IPS DF 6.9 (cell line): Measurements from ENCODE around the gene CAPRIN2.

ENCODE experiments used
- DNase-seq: peaks from one replicate; pipeline ENCODE4 v3.0.0-alpha.2; 2013; ENCODE audit warnings: low read depth, low spot score
- H3K27ac ChIP-seq: one replicate; pipeline ENCODE4 v1.5.1; 2013; ENCODE audit warnings: low read length, control low read depth
- H3K27me3 ChIP-seq: 2 replicates; pipeline ENCODE4 v1.6.1; 2013; ENCODE audit warnings: mild to moderate bottlenecking, low read length; ENCODE audit not compliant: control insufficient read depth, insufficient read depth
- H3K36me3 ChIP-seq: 2 replicates; pipeline ENCODE4 v1.6.1; 2013; ENCODE audit warnings: low read length; ENCODE audit not compliant: control insufficient read depth, insufficient read depth
- H3K4me1 ChIP-seq: 2 replicates; pipeline ENCODE4 v1.6.1; 2013; ENCODE audit warnings: low read length; ENCODE audit not compliant: control insufficient read depth, insufficient read depth
- H3K4me3 ChIP-seq: 2 replicates; pipeline ENCODE4 v1.5.1; 2013; ENCODE audit warnings: mild to moderate bottlenecking, low read length
- H3K9me3 ChIP-seq: 2 replicates; pipeline ENCODE4 v1.6.1; 2013; ENCODE audit warnings: low read length, inconsistent platforms; ENCODE audit not compliant: control insufficient read depth, insufficient read depth
- WGBS: extraction: QIAGEN DNeasy Blood & Tissue Kit; methylation state at CpG from one replicate; pipeline ENCODE4 v1.1.7; 2013; ENCODE audit warnings: mixed read lengths, missing lambda C conversion rate; ENCODE audit not compliant: insufficient read length, insufficient coverage; 5-methylcytosine and 5-hydroxymethylcytosine counted together

Gene CAPRIN2

DNA sequence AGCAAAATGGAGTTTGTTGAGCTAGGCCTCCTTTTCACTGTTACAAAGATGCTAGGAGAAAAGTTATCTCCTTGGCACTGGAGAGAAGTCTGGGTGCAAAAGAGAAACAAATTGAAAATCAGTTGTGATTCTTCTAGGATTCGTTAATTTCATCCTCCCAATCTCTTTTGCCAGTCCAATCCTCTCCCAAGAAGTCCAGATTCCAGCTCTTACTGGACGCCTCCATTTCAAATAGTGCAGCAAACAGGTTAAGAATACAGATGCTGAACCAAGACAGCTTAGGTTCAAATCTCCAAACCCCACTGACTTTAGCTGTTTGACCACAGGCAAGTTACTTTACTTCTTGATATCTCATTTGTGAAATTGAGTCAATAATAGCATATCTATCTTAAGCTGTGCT lies 34.0 kb upstream of the CAPRIN2 start:
- Histone ChIP-seq H3K27ac (no peak overlapping the region), H3K4me3 (no peak overlapping the region), H3K36me3 (no peaks in the 10 kb centered on the region), H3K4me1 (peaks cover 2% of the 10 kb centered on the region; the same call in 1 of the 2 replicates), H3K27me3 (no peaks in the 10 kb centered on the region), H3K9me3 (no peaks in the 10 kb centered on the region; the same call in 1 of the 2 replicates)
- no peak for DNase-seq
- WGBS: no CpG with 5 or more reads among the region's 2 CpGs

DNA sequence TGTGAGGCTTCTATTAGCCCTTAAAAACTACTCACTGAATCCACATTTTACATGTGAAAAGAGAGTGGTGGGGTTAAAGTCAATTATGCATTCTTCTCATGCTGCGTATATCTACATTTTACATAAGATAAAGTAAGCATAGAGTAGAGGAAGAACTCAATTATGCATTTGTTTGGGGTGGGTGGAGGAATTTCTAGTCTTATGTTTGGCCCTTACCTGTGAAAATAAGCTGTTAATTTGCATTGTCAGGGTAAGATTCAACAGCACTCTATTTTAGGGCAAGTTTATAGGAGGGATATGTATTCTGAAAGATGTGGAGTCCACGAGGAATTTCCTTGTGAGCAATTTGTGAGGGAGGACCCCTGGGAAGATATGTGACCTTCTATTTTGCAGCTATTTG lies 30.9 kb upstream of the CAPRIN2 start:
- no peak overlapping the region for H3K4me3 ChIP-seq
- no CpG with 5 or more reads among the region's 2 CpGs for WGBS

DNA sequence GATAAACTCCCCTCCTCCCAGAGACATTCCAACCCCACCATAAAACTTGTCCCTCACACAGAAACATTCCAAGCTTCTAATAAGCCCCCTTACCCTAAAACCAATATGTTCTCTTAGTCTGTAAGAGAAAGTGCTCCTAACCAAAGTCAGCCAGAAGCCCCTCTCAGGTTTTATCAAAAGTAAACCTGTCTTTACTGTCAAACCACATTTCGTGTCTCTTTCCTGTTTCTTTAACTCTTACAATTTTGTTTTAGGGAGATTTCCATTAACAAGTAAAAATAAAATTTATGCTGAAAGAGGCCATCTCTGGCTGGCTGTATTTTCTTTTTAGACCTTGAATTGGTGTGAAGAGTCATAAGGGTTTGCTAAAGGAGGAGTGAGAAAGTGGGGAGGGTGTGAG lies 29.8 kb upstream of the CAPRIN2 start:
- Histone ChIP-seq H3K4me1 (no peaks in the 10 kb centered on the region), H3K4me3 (no peak overlapping the region)

More for the DNA sequence above, 30.9 kb upstream of the CAPRIN2 start:
- H3K4me1 ChIP-seq: no peaks in the 10 kb centered on the region
- no peaks in the 10 kb centered on the region for H3K27me3 ChIP-seq
- H3K27ac ChIP-seq: no peak overlapping the region
- no peaks in the 10 kb centered on the region; the same call in 1 of the 2 replicates for H3K9me3 ChIP-seq
- no peaks in the 10 kb centered on the region for H3K36me3 ChIP-seq
- no peak for DNase-seq

DNA sequence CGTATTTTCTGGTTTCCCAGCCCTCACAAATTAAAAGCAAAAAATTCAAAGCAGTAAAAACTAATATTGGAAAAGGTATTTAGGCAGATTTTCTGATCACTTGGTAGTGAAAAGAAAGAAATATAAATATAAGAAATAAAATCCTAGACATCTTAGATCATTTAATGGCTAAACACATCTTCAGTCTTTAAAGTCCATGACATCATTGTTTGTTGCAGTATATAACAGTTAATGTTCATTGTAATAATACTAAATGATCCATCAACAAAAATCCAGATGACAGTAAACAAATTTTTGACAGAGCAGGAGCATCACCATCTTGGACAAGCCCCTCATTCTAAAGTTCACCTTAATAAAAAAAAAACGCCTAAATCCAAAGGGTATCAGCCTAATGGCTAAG lies 29.2 kb upstream of the CAPRIN2 start:
- DNase-seq: no peak
- no peaks in the 10 kb centered on the region for H3K27me3 ChIP-seq
- no peaks in the 10 kb centered on the region for H3K4me1 ChIP-seq
- H3K9me3 ChIP-seq: no peaks in the 10 kb centered on the region; the same call in 1 of the 2 replicates
- WGBS: 100% methylated on average over 1 of the region's 2 CpGs
- peaks cover 4% of the 10 kb centered on the region; the same call in 1 of the 2 replicates for H3K36me3 ChIP-seq
- H3K4me3 ChIP-seq: no peak overlapping the region
- no peak overlapping the region for H3K27ac ChIP-seq

More for the DNA sequence above, 29.8 kb upstream of the CAPRIN2 start:
- H3K27ac ChIP-seq: no peak overlapping the region
- H3K9me3 ChIP-seq: no peaks in the 10 kb centered on the region; the same call in 1 of the 2 replicates
- H3K36me3 ChIP-seq: peaks cover 3% of the 10 kb centered on the region; the same call in 1 of the 2 replicates
- DNase-seq: no peak
- no peaks in the 10 kb centered on the region for H3K27me3 ChIP-seq
- WGBS: no CpG with 5 or more reads among the region's 1 CpG

DNA sequence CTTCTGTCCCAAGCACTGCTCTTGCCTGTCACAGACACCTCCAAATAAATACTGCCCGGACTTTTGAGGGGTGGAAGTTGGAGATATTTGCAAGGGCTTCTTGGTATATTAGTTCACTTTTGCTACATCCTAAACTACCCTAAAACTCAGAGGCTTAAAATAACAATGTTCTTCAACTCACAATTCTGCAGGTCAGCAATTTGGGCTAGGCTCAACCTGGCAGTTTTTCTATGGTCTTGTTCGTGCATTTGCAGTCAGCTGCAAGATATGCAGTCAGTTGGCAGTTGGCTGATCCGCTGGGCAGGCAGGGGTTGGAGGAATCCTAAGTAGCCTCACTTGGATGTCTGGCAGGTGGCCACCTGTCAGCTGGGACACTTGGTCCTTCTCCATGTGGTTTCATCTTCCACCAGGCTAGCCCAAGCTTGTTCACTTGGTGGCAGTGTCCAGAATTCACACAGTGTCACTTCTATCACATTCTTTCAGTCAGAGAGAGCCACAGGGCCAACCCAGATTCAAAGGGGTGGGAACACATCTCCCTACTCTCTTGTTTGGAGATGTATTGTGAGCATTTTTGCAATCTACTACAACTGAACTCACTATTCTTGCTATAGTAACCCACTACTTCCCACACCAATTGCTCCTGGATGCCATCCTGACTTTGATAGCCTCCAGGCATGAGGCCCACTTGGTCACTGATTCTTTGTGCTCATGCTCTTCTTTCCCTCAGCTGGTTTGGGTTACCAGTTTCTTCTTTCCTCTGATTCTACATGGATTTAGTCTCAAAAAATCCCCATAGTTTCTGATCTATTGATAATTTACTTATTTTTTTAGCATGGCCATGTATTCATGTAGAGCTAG lies 27.8 kb upstream of the CAPRIN2 start:
- H3K4me3 ChIP-seq: no peak overlapping the region
- WGBS: no CpG with 5 or more reads among the region's 3 CpGs
- H3K27me3 ChIP-seq: no peaks in the 10 kb centered on the region
- H3K36me3 ChIP-seq: peaks cover 4% of the 10 kb centered on the region; the same call in 1 of the 2 replicates
- no peaks in the 10 kb centered on the region; the same call in 1 of the 2 replicates for H3K9me3 ChIP-seq
- no peak for DNase-seq
- no peak overlapping the region for H3K27ac ChIP-seq
- no peaks in the 10 kb centered on the region for H3K4me1 ChIP-seq

DNA sequence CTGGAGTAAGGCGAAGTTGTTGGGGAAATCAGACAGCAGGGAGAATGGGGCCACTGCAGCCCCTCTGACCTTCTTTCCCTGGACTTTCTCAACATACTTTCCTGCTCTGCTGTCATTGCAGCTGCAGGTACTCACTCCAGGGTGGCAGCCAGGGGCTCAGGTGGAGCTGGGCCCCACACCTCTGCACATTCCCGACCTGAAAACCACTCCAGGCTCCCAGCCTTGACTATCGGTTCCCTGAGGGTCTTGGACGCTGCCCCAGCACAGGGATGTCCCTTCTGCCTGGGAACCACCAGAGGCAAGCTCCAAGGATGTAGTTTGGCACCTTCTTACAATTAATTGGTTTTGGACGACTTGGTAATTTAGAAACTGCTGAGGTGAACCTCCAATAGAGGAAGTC lies 24.8 kb upstream of the CAPRIN2 start:
- H3K9me3 ChIP-seq: no peaks in the 10 kb centered on the region; the same call in 1 of the 2 replicates
- H3K36me3 ChIP-seq: peaks cover 4% of the 10 kb centered on the region; the same call in 1 of the 2 replicates

DNA sequence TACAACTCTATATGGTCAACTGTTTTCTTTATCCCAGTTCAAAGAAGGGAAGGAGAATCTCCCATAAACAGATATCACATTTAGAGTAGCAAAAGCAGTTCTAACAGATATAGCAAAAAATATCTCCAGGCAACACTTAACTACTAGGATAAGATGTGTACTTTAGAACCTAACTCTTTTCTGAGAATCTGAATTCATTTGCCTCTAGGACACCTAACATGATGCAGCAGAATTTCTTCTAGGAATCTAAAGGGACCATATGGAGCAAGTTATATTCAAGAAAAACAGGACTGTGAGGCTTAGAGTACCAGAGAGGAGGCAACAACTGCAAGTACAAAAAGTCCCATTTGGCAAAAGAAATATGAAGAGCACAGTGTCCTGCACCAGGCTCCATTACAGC lies 24.4 kb upstream of the CAPRIN2 start:
- Histone ChIP-seq H3K36me3 (peaks cover 4% of the 10 kb centered on the region; the same call in 1 of the 2 replicates), H3K27me3 (no peaks in the 10 kb centered on the region), H3K4me1 (no peaks in the 10 kb centered on the region), H3K27ac (no peak overlapping the region), H3K9me3 (no peaks in the 10 kb centered on the region; the same call in 1 of the 2 replicates), H3K4me3 (no peak overlapping the region)
- no peak for DNase-seq

More for the DNA sequence above, 24.8 kb upstream of the CAPRIN2 start:
- no peak overlapping the region; the same call in 1 of the 2 replicates for H3K4me3 ChIP-seq
- DNase-seq: no peak
- no peaks in the 10 kb centered on the region for H3K4me1 ChIP-seq
- no CpG with 5 or more reads among the region's 5 CpGs for WGBS
- H3K27me3 ChIP-seq: no peaks in the 10 kb centered on the region
- no peak overlapping the region for H3K27ac ChIP-seq

DNA sequence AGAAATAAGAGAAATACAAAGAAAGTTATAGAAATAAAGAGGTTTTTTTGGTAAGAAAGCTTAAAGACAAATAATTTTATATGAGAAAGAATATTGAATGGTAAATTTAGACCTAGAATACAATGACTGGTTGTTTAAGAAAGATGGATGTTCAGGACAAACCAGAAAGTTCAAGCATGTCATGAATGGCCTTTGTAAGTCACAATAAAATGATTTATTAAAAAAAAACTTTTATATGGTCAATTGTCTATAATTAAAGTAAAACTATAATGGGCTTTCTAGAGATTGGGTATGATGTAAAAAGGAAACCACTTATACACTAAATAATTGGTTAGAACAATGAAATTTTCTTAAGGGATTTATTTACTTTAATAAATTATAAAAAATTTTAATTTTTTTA lies 19.8 kb upstream of the CAPRIN2 start:
- no peaks in the 10 kb centered on the region for H3K27me3 ChIP-seq
- H3K27ac ChIP-seq: no peak overlapping the region
- H3K4me3 ChIP-seq: no peak overlapping the region
- H3K36me3 ChIP-seq: peaks cover 2% of the 10 kb centered on the region; the same call in 1 of the 2 replicates
- H3K9me3 ChIP-seq: no peaks in the 10 kb centered on the region
- H3K4me1 ChIP-seq: no peaks in the 10 kb centered on the region
- no peak for DNase-seq

DNA sequence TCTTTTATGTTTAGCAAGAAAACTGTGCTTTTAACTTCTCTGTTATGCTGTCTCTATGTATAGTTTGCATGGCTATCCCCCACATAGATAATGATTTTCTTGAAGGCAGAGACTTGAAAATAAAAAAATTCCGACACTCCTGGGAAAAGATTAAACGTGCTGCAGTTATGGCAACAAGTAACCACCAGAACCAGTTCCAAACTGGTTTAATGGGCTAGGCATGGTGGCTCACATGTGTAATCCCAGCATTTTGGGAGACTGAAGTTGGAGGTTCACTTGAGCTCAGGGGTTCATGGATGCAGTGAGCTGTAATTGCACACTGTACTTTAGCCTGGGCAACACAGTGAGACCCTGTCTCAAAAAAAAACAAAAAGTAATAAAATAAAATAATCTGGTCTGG lies 15.1 kb upstream of the CAPRIN2 start:
- H3K27ac ChIP-seq: no peak overlapping the region
- H3K27me3 ChIP-seq: no peaks in the 10 kb centered on the region
- no peak for DNase-seq
- H3K36me3 ChIP-seq: no peaks in the 10 kb centered on the region
- no peaks in the 10 kb centered on the region for H3K4me1 ChIP-seq
- H3K4me3 ChIP-seq: no peak overlapping the region
- H3K9me3 ChIP-seq: no peaks in the 10 kb centered on the region
- no CpG with 5 or more reads among the region's 2 CpGs for WGBS

DNA sequence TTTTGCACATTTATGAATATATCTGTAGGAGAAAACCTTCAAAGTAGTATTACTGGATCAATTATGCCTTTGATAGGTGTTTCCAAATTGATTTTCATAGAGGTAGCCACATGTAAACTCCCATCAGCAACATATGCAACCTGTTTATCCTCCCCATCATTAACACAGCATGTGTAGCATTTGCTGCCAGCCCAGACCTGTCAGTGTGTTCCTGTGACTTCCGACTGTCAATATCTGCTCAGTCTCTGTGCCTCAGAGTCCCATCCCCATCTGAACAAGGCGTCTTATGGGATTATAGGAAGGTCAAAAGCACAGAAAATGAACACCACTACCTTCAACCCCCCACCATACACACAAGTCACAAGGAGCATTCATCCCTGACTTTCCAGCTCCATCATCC lies 9.5 kb upstream of the CAPRIN2 start:
- no peaks in the 10 kb centered on the region for H3K36me3 ChIP-seq
- H3K9me3 ChIP-seq: no peaks in the 10 kb centered on the region
- H3K4me3 ChIP-seq: no peak overlapping the region
- no peaks in the 10 kb centered on the region for H3K27me3 ChIP-seq
- no peak overlapping the region for H3K27ac ChIP-seq
- no peak for DNase-seq
- H3K4me1 ChIP-seq: no peaks in the 10 kb centered on the region
- no CpG with 5 or more reads among the region's 2 CpGs for WGBS

DNA sequence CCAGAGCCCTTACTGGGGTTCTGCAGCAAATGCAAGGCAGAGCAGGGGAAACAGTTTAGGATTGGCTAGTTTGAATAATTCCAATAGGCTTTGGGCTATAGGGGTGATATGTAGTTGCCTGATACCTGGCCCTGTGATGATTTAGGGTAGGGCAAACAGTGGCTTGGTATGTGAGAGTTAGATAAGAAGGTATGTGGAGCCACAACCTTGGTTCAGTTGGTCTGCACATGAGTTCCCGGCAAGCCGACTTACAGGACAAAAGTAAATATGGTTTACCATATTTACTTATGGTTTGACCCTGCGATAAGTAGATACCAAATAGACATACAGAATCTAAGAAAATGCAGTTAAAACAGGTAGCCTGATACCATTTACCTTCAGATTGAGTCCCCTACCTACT lies 8.3 kb upstream of the CAPRIN2 start:
- WGBS: no CpG with 5 or more reads among the region's 3 CpGs
- Histone ChIP-seq H3K4me3 (no peak overlapping the region), H3K27me3 (no peaks in the 10 kb centered on the region), H3K36me3 (no peaks in the 10 kb centered on the region), H3K4me1 (no peaks in the 10 kb centered on the region), H3K27ac (no peak overlapping the region), H3K9me3 (no peaks in the 10 kb centered on the region)
- DNase-seq: no peak
